Fibroblast of skin of right quadriceps (primary cell): ENCODE measurements around the gene CLK4.

Experiments
- DNase-seq: peaks from one replicate; pipeline ENCODE4 v3.0.0-alpha.2; 2013

CLK4 gene

DNA sequence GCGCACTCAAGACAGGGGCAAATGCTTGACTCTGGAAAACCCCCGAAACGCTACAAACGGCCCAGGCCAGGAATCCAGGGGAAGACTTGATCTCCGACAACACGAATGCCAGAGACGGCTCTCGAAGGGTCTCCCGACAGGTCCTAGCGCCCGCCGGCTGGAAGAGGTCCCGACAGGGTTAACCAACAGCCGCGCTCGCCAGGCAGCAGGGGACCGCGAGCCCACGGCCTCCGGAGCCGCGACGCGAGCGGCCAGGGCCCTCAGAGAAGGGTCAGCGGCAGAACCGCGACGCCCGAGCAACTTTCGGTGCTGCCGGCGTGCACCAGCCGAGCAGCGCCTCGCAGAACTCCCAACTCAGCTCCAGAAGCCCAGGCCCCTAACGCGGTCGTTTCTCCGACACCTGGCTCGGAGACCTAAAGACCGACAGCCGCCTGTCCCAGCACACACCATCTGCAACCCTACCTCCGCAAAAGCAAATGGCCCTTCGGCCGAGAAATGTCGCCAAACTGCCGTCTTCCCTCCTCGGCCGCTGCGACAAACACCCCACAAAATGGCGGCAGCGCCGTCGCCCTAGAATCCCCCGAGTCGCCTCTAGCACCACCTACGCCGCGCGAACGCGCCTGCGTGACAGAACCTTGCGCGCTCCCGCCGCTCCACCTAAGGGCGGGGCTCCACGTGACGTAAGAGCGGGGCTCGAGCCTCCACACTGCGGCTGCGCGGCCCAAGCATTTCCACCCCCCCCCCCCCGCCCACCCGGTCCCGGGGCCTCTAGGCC, at the start of gene CLK4:
Gene CLK4 (minus strand): TSS at position 567 of the 775 bp plus-strand sequence. CDS start 3,634 bp downstream, outside the sequence.
- peak; percentile 94 for DNase-seq

DNA sequence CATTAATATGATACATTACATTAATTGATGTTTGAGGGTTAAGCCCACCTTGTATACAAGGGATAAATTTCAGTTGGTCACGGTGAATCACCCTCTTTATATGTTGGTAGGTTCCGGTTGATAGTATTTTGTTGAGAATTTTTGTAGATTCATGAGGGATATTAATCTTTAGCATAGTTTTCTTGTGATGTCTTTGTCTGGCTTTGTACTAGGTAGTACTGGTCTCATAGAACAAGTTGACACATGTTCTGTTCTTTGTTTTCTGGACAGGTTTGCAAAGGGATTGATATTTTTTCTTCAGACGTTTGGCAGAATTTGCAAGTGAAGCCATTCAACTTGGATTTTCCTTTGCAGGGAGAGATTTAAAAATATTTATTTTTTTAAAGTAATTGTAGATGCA, 49.1 kb upstream of the CLK4 start:
- no peak for DNase-seq

DNA sequence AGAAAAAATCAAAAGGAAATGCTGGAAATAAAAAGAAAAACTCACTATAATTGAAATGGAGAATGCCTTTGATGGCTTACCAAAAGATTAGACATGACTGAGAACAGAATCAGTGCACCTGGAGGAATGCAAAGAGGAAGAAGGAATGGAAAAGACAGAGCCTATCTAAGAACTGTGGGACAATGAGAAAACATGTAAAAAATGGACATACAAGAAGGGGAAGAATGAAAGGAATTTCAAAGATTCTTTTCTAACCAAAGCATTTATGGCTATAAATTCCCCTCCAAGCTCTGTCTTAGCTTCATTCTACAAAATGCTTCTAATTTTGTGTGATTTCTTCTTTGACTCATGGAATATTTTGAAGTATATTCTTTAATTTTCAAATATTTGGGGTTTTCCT, 47.5 kb upstream of the CLK4 start:
- peak; percentile 15 for DNase-seq

- DNase-seq = no peak
Observed at GRCh38 chr5:178673801-178674295, 47.0 kb upstream of the CLK4 start.

DNA sequence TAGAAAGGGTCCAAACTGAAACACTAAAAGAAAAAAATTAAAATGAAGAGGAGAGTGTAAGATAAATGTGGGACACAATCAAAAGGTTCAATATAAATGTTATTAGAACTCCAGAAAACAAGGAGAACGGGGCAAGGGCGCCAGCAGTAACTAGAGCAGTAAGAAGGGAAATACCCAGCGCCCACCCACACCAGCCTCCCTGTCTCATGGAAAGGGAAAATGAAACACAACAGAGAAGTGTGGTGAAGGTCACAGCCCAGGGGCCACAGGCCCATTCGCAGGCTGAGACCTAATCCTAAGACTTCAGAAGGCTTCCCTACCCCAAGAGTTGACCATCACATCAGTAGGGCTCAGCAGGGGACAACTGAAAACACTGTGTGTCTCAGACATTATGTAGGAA, 45.8 kb upstream of the CLK4 start:
- no peak for DNase-seq

DNA sequence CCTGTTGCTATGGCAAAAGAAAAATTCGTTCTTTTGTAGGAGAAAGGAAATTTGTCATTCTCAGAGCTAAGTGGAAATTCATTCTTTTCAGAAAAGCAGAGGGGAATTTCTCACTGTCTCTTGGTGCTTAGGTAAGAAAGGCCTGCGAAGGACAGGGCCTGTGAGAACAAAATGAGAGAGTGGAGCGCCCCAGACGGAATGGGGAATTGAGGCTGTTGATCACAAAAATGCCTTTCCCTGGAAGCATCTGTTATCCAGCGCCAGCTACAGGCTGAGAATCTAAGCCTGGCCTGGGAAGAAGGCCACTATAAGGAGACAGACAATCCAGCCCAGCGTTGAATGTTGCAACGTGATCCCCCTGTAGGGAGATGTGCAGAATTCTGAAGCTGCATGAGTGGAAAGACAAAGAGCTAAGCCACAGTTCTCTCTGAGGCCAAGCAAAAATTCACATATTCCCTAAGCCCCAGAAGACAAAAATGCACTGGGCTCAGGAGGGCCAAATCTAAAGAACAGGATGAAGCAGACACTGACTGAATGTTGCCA, 44.8 kb upstream of the CLK4 start:
- no peak for DNase-seq

DNA sequence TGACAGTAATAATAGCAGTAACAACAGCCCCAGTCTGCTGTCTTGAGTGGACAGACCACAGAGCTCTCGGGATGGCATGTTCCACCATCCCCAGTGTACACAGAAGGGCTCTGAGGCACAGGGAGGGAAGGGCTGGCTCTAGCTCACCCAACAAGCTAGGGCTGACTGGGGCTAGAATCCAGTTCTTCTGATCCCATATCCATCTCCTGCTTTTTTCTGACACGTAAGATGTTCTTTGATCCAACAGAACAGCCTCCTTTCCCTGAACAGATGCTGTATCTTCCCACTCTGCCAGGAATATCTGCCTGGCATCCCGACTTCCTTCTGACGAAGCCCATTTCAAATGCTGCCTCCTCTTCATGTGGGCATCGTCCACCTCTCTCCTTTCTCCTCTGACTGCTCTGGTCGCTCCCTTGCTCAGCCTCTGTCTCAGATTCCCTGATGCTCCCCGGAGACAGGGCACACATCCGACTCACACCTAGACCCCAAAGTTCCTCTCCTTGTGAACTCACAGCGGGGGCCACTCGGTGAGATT, 43.6 kb upstream of the CLK4 start:
- DNase-seq = no peak

GRCh38 chr5:178668579-178668978, 41.7 kb upstream of the CLK4 start:
- DNase-seq = no peak

GRCh38 chr5:178667688-178668087, 40.8 kb upstream of the CLK4 start:
- no peak for DNase-seq

DNA sequence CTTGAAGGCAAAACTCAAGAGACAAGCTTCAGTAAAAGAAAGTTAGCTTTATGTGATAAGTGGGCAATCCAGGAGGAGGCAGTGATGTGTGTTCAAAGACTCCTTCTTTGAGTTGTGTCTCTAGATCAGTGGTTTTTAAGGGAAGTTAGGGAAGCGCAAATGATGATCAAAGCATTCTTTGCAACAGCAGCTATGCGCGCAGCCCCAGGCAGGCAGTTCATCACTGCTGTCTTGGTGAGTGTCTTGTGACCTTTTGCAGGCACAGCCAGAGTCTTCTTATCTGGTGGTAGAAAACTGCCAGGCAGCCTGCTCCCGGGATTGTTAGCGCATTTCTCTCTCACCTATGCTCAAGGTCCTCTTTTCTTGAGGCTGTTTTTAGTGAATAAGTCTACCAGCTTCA, 40.3 kb upstream of the CLK4 start:
- DNase-seq = no peak

- DNase-seq = no peak
Observed at GRCh38 chr5:178664141-178664540, 37.3 kb upstream of the CLK4 start.

DNA sequence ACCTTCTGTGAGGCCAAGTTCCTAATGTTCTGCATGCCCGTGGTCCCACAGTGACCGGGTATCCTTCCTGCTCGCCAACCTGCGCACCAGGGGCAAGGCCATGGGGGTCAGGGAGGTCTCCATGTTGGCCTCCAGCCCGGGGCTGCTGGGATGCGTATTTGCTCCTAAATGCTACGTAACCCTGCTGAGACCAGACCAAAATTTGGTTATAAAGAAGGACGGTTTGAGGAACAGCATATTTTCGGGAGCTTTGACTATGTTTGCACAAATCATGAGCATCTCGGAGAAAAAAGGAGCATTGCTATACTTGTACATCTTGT, 35.7 kb upstream of the CLK4 start:
- no peak for DNase-seq

DNA sequence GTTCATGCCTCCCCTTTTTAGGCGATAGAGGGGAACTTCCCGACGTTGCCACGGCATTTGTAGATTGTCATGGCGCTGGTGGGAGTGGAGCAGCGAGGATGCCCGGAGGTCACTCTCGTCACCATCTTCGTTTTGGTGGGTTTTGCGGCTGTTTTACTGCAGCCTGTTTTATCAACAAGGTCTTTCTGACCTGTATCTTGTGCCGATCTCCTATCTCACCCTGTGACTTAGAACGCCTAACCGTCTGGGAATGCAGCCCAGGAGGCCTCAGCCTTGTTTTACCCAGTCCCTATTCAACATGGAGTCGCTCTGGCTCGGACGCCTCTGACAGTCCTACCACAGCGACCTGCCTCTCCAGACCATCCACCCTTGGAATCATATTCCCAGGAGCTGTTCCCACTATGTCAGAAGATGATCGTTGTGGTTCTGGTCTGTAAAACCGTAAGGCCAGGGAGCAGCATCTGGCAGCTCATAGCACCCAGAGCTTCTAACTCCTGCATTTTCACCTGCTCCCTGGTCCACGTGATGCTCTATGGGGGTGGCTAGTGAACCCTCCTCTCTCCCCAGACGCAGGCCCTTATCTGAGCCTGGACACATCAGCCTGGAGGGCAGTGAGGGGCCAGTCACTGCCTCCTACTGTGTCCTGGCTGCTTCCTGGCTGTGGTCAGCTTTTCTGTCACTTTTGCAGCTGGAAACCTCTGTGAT, 35.1 kb upstream of the CLK4 start:
- no peak for DNase-seq

GRCh38 chr5:178651046-178651810, 24.4 kb upstream of the CLK4 start:
- DNase-seq = peak; percentile 68

DNA sequence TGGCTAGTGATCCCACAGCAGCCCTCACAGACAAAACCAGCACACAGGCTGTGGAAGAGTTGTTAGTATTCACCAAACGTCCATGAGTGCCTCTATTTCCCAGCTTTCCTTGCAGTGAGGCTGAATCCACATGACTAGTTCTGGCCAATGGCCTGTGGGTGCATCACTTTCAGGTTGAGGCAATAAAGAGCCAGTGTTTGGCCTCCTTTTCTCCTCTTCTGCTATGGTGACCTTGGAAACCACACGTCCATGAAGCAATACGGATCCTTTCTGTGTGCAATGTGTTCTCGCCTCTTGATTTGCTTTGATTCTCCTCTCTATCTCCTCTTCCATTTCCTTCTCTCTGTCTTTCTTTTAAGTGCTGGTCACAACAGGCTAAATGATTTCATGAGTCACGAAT, 23.4 kb upstream of the CLK4 start:
- no peak for DNase-seq

DNA sequence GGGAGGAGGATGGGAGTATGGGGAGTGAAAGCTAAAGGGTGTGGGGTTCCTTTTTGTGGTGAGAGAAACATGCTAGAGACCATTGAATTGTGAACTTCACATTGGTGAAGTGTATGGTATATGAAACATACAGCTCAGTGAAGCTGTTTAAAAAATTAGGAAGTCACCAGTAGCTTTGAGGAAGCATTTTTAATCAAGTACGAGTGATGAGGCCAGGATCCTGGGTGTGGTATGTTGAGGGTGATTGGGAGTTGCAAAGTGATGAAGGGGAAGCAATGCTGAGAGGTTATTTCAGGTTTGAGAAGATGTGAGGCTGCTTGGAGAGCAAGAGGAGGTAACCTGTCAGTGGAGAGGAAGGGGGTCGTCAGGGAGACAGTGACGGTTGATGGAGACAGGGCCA, 22.7 kb upstream of the CLK4 start:
- DNase-seq = no peak

GRCh38 chr5:178644826-178645545, 18.1 kb upstream of the CLK4 start:
- peak; percentile 51 for DNase-seq

DNA sequence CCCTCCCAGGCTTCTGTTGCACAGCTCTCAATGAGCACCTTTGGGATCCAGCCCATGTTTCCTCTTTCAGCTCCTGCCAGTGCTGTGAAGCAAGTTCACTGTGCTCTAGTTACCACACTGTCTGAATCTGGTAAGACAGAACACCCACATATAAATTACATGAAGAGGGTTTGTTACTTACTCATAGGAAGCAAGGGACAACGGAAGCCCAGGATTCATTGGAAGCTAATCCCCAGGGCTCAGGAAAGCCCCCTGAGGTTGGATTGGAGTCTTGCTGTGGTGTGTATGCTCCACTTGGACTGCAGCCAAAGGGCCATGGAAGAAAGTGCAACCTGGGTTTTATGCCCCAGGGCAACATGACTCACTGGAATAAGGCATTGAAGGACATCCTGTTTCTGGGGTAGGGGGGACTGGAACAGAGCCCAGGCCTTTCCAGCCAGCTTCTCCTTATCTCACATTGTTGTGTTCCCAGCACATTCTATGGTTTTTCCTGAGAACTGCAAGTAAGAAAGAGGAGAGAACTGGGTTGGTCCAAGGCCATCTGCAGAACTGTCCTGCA, 15.6 kb upstream of the CLK4 start:
- peak; percentile 99 for DNase-seq

GRCh38 chr5:178641711-178642110, 14.9 kb upstream of the CLK4 start:
- no peak for DNase-seq

- DNase-seq = no peak
Observed at GRCh38 chr5:178640331-178641045, 13.6 kb upstream of the CLK4 start.

DNA sequence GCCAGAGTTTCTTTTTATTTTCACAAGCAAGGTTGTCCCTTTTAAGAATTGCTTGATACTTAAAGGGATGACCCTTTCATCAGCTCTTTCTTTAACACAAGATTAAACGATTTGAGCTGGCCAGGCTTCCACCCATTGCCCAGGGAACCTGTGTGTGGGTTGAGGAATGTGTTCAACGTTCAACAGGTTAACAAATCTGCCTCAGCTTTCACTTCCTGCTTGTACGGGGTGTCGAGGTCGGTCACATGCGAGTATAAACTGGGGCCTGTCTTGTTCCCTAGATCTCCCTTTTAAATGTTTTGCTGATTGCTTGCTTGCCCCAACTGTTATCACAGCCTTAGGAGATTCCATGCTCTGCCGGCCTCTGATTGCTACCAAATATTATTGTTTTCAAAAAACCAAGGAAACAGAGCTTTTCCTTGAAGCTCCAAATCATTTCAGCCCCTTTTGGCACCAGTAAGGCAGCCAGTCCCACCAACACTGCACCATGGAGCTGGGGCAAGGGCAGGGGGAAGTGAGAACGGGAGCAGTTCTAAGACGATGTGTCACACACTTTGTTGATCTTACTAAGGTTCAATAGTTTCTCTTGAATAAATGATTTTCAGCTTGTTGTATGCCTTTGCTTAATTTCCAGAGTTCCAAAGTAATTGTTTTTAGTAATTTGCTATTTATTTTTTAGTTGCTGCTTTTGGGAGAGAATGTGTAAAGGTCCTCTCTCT, 10.7 kb upstream of the CLK4 start:
- no peak for DNase-seq
